AML-193 (cell line): ENCODE results near the gene POLR1A.
"Not testable (repeated sequence)": the region's sequence is repeated elsewhere in the genome, so short reads cannot be mapped to it uniquely, and the experiment has no call there.

Source experiments
- DNase-seq, 2 experiments: peaks; one replicate each; lab custom pipeline; 2025; lab: John Stamatoyannopoulos, UW

Gene POLR1A

DNA sequence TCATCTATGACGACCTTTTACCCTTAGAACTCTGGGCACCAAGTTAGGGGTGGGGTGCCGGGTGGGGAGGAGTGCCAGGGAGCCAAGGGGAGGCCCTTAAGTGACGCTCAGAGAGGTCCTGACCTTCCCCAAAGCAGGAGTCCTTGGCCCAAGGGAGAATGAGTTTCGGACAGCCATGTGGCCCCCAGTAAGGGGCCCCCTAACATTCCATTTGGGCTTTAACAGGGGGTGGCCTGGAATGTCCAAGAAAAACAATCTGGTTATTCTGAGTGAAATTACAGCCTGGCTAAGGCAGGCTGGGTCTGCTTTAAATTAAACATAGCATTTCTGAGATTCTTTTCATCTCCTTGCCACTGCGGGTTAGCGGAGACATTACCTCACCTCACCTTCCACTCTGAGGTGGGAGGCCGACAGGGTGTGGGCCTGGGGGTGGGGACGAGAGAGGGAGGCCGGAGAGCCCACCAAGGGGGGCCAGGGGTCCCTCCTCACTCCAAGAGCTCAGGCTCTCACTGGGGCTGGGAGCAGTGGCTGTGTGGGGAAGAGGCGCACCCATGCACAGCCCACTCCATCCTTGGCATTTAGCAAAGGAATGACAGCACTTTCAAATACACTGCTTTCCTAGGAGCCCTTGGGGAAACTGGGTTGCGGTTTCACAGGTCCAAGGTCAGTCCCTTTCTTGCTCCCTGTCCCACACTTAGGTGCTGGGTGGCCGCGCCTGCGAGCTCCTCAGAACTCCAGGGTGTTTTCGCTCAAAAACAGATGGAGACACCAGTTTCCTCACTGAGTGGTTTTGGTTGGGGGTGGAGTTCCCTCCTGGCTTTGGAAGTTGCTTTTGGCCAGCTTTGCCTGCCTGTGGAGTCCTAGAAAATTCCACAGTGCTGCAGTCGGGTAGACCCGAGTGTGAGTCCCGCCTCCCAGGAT, 107.4 kb downstream of the POLR1A start:
- no peak for DNase-seq

DNA sequence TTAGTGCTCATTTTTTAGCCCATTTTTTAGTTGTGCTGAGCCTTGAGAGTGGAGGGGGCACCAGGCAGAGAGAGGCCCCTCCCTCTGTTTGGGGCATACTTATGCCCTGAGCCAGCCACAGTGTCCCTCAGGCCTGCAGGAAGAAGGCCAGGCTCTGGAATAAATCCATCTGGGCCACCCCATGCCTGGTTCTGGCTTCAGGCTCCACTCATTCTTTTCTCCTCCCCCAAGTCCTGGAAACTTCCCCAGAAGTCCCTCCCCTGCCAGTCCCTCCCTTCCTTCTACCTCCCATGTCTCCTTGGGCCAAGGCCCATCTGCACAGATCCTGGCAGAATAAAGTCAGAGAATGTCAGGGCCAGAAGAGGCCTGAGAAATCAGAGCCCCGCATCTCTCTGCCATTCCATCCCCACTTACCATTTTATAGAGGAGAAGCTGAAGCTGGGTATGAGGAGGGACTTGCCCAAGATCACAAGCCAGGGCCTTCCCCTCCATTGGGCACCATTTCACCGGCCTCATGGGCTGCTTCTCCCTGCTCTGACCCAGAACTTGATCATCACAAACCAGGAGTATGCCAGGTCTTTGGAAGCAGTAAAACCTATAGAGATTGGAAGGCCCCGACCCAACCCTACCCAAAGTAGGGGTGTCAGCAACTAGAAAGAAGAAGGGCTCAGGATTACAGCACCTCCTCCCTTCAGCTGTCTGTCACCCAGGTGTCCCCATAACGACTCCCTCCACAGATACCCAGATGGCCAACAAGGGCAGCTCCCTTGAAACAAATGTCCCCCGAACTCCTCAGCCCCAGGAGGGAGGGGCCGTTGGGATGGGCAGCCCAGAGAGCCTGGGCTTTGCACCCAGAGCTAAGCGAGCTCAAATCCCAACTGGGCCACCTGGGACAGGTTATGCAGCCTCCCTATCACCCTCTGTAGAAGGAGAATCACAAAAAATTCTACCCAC, 108.4 kb downstream of the POLR1A start:
- DNase-seq = no peak

DNA sequence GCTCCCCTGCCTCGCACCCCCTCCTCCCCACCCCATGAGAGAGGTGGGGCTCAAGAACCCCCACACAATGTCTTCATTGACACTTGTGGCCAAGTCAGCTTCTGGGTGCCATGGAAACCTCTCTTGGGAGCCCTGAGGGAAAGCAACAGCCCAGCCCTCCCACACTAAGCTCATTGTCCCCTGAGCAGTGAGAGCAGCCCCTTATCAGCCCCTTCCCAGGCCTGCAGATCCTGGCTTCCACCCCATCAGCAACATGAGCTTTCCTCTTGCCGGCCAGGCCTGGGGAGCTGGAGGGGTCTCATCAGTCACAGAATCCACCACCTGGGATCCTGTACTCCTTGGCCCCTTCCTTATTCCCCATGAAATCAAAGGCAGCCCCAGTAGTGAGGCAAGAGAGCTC, 109.1 kb downstream of the POLR1A start:
- no peak for DNase-seq

DNA sequence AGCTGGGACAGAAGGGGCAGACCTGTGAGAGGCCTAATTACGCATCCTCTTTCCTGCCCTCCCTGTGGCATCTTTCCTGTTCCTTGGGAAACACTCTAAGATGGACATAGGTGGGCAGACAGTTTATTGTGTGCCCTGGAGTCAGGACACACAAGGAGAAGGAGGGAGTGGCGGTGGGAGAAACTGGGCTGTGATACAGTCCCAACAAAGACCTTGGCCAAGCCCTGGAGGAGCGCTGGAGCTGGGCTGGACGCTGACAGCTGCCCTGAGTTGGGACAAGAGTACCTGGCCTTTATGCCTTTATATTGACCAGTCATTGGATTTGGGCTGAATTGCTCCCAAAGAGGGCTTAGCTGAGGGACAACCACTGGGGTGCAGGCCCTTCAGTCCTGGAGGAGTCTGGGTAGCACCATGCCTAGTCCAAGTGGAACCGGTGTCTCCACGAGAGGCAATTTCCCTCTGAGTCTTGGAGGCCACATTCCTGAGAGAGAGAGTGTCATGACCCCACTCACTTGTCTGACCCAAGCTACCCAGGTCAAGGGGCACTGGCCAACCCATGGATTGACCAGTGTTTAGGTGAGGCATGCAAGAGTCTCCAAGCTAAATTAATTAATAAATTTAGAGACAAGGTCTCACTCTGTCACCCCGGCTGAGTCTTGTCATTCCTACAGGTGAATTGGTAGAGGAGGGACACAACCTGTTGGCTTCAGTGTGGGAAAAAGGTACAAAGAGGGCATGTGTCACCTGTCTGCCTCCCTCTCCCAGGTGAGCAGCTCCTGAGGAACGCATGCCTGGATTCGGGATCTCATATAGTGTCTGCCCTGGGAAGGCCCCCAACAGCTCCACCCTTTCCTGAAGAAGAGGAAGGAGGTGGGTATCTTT, 109.8 kb downstream of the POLR1A start:
- DNase-seq = no peak

DNA sequence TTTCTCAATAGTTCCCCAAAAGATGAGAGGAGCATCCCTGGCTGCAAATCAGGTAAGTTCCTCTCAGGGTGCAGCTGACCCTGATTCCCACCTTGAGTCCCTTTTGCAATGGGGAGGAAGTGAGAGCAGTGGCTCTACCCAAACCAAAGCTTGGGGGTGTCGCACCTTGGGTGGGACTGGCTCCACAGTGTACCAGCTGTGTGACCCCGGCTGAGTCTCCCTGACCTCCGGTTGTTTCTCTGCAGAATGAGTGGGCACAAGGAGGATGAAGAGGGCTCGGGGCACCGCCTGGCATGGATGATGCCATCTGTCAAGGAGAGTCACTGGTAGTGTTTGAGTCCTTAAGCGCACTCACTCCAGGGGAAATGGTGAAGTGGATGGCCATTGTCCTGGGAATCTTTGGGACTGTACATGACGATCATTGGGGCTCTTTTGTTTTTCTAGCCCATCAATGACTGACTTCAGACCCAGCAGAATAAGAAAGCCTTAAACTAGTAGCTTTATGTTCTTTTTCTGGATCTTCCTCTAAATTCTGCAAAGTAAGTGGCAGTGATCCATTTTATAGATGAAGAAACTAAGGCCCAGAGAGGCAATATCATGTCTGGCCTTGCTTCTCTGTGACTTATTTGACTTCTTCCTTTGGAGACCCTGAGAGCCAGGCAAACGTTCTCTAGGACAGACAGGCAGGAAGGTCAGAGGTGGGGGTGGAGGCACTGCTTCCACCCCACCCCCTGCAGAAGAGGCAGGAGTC, 110.6 kb downstream of the POLR1A start:
- DNase-seq = no peak

DNA sequence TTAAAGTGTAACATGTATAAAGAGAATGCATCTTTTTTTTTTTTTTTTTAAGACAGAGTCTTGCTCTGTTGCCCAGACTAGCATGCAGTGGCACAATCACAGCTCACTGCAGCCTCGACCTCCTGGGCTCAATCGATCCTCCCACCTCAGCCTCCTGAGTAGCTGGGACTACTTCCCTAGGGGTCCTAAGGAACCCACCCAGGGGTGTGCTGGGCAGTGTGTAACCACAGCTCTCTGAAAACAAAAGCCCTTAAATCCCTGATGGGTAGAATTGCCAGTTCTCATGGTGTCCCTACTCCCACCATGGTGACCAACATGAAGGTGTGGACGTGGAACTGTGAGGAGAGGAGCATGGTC, 111.3 kb downstream of the POLR1A start:
- DNase-seq = no peak

DNA sequence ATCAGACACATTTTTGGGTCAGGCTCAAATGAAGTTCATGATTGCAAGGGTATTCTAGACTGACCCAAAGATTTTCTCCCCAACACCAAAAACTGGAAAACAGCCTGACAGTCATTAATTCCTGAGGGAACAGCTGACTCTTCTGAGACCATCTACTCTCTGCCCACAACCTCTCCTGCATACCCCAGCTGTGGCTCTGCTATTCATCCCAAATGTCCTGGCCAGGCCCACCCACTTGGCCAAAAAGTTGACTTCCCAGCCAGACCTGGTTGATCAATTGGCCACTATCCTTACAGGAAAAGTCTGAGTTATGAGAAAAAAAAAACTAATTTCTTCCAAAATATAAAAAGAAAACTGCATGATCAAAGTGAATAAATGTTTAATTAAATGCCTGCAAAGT, 113.1 kb downstream of the POLR1A start:
- no peak for DNase-seq

DNA sequence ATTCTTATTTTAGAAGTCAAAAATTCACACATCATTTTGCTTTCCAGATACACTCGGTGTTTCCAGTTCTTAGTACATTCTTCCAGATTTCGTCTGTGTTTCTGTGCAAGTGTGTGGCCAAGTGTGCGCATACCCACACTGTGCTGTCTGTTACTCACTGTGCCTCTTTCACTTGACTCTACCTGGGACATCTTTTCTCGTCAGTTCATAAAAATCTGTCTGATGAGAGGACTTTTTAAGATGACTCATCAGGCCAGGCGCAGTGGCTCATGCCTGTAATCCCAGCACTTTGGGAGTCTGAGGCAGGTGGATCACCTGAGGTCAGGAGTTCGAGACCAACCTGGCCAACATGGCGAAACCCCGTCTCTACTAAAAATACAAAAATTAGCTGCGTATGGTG, 113.6 kb downstream of the POLR1A start:
- DNase-seq = not testable (repeated sequence)

DNA sequence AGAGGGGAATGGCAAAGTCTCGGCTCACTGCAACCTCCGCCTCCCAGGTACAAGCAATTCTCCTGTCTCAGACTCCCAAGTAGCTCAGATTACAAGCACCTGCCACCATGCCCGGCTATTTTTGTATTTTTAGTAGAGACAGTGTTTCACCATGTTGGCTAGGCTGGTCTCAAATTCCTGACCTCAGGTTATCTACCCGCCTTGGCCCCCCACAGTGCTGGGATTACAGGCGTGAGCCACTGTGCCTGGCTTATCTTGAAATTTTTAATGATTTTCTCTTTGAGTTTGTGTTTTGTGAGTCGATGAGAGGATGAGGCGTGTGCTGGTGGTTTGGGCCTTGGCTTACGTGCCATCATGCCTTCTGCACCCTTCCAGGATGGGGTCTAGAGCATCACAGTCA, 115.6 kb downstream of the POLR1A start:
- no peak for DNase-seq

DNA sequence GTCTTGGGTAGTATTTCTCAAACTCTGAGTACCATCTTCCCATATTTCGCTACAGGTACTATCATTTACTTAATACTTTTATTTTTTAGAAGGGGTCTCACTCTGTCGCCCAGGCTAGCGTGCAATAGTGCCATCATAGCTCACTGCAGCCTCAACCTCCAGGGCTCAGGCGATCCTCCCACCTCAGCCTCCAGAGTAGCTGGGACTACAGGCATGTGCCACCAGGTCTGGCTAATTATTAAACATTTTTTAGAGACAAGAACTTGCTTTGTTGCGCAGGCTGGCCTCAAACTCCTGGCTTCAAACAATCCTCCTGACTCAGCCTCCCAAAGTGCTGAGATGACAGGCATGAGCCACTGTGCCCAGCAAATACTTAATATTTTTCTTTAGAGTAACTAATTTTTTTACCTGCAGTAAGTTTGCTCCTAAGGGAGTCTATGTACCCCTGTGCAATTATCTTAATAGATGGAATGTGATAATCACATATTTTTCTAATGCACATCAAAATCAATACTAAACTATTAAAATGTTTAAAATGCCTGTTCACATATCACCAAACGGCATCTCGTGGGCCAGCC, 116.3 kb downstream of the POLR1A start:
- DNase-seq = no peak

DNA sequence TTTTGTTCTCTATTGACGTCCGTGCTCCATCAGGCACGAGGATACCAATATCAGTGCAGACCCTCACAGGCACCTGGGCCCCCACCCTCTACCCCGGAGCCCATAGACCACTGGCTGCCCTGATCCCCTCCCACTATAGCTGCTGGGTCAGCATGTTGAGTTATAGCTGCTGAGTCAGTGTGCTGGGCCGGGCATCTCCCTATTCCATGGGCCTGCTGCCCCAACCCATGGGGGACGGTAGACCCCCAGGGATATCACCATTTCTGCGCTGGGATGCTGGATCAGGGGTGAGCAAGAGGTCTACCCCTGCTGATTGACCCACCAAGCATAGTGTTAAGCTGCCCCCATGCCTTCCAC, 116.8 kb downstream of the POLR1A start:
- no peak for DNase-seq

DNA sequence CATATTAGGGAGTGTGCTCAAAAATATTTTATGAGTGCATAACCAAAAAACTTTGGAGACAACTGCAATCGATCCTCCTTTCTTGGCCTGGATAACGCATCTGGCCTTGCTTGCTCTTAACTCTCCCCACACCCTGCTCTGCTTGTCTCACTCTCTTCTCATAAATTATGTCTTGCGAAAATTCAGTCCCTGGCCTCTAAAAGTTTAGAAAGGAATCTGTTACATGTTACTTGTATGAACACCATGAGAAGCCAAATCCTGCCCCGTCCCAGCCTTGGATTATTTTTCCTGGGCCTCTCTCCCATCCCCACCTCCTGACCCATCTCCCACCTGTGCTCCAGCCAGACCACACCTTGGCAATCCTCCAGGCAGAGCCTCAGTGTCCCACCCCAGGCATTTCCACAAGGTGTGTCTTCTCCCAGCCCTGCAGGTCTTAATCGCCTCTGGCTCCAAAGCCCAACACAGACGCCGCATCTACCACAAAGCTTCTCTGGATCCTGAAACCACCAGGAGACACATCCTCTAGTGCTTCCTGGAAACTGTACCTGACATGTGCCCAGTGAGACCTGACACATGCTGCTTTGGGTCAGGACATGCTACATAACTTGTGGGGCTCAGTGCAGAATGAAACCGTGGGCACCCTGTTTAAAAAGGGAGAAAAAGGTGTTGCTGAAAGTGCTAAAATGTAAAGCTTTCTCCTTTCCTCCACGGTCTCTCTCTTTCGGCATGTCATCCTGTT, 117.3 kb downstream of the POLR1A start:
- DNase-seq = no peak

DNA sequence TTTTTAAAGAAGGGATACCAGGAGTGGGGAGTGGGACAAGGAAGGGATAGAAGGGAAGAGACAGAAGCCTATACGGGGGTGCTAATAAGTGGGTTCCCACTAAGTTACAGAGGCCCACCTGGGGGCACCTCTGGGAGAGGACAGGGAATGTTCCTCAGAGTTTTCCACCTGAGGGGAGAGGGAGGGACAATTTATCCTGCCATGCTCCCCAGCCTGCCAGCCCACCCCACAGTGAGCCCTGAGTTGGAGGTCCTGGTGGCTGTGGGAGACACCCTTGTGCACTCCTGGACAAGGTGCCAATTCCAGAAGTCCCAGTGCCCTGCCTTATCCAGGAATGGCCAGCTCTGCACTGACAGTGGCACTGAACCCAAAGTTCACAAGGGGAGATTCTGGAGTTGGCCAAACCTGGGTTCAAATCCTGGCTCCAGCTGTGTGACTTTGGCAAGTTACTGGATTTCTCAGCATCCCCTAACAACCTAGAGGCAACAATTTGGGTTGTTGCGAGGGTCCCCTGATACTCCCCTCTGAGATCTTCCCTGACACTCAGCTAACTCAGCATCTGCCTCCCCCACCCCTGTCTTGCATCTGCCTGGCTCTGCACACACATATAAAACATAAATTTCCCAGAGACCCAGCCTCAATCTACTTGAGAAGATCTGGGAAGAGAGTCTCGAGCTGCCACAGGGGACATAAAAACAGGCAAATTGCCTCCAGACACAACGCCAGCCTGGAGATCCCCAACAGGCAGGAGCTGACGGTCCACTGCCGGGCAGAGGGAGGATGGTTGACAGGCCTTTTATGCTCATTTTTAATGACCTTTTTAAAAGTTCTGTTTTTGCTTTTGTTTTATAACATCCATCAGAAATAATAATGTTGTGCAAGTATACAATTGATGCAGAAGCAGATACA, 118.2 kb downstream of the POLR1A start:
- no peak for DNase-seq

DNA sequence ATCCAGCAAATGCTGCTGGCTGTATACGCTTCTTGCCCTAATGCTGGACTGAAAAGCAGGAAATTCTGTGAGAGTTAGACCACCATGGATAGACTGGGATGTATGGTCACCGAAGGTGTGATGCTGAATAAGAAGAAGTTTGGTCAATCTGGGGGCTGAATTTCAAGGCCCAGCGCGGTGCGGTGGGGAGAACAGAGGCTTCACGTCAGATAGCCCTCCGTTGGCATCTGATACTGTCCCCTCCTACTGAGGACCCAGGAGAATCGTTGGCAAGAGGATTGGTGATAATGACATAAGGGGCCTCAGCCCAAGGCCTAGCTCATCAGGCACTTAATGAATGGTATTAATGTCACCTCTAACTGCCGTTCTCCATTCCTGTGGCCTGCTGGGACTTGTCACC, 119.6 kb downstream of the POLR1A start:
- DNase-seq = no peak

DNA sequence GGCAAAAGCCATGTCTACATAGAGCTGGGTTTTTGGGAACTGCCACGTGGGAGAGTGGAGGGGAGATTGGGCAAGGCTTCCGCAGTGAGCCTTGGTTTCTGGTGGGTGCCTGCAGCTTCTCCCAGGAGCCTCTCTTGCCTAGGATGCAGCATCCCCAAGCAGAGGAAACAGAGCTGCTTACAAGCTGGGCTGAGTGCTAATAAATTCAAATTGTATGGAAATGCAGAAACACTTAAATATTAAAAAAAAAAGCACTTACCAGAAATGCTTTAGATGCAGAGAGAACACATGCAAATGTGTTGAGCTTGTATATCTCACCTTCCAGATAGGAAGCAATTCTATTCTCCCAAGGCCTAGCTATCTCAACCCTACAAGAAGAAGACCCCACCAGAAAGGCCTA, 120.9 kb downstream of the POLR1A start:
- no peak for DNase-seq

DNA sequence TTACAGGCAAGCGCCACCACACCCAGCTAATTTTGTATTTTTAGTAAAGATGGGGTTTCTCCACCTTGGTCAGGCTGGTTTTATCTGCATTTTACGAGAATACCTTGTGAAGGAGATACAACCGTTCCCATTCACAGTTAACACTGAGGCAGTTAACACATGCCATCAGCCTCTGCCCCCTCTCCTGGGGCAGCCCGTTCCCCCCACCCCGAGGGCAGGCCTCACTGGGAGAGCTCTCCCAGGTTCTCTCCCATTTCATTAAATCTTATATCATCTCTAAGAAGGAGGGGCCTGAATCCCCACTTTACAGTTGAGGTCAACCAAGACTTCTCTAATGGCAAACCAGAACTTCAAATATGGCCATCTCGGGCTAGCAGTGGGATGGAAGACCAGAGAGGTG, 121.9 kb downstream of the POLR1A start:
- DNase-seq = no peak

DNA sequence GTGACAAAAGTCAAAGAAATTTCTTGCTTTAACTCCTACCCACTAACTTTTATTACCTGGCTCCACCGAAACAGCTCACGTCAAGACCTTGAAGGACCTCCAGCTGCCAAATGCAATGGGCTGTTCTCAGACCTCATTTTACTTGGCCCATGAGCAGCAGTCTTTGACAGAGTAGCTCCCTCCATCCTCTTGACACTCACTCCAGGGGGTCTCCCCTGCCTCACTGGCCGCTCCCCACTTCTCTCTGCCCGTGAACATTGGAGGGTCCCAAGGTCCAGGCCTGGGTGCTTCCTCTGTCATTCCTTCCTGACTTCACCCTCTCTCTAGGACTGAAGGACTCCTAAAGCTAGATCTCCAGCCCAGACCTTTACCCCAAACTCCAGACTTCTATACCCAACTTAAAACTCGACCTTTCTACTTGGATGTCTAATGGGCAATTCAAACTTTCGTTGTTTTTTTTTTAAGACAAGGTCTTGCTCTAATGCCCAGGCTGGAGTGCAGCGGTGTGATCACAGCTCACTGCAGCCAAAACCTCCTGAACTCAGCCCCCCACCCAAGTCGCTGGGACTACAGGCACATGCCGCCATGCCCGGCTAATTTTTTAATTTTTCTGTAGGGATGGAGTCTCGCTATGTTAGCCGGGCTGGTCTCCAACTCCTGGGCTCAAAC, 124.0 kb downstream of the POLR1A start:
- no peak for DNase-seq

DNA sequence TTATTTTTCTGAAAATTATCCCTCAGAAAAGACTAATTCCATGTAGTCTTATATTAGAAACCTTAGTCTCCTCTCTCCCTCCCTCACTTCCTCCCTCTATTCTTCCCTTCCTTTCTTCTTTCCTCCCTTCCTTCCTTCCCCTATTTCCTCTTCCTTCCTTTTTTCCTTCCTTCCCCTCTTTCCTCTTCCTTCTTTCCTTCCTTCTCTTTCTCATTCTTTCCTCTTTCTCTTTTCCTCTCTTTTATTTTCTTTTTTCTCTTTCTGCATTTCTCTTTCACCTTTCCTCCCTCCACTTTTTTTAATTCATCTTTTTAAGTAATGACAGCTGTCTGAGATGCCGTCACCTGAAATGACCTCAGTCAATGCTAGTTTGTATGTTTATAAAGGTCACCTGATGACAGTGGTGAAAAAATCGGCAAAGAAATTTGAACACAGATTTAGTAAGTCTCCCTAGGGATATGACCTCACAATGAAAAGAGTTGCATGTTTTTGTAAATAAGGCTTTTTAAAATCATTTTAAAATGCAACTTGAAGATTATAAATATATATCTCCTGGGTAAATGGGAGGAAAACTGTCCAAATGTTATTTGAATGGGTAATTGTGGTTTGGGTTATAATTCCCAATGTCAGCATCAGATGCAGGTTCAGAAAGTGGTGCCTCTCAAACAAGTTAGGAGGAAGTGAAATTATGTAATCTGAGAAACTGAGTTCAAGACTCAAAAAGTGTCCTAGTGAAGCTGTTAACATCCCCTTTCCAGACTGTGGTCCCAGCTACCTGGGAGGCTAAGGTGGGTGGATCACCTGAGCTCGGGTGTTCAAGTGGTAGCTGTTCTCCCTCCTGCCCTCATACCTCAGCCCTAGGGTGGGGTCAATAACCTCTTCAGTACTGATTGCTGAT, 126.6 kb downstream of the POLR1A start:
- DNase-seq = no peak
